Bronchus fibroblast of lung (primary cell): ENCODE results near the gene FUT6. TPM values are rescaled to one million over a fixed set of nuclear protein-coding genes. Genes with fewer than 3 reads are reported as not detected.

ENCODE experiments used
- total RNA-seq: library from RNA; depleted of rRNA; stranded (reverse); fragments of >200 nt; gene quantifications from 2 replicates; pipeline ENCODE4 v1.2.3, GENCODE V29; 2015

Gene FUT6
- total RNA-seq = not detected in 2 replicates

GRCh38 chr19:5839065-5840017 is at the start of gene FUT6:
TSS of gene FUT6 (minus strand) at chr19:5839702. CDS start at chr19:5832567, 7,135 bp downstream.

GRCh38 chr19:5851302-5851701 is 11.8 kb upstream of the FUT6 start, which contains the start of gene FUT3:
TSS of gene FUT3 (minus strand) at chr19:5851449.

GRCh38 chr19:5804516-5805461 is 34.7 kb downstream of the FUT6 start, which contains the start of gene NRTN:
TSS of gene NRTN (plus strand) at chr19:5805067. CDS start at chr19:5824166, 19,099 bp downstream.

GRCh38 chr19:5790559-5791520 is 48.7 kb downstream of the FUT6 start, which contains the start of gene DUS3L:
TSS of gene DUS3L (minus strand) at chr19:5791163. CDS start at chr19:5791141, 22 bp downstream.

GRCh38 chr19:5784581-5785147 is 54.8 kb downstream of the FUT6 start, which contains the start of gene PRR22:
TSS of gene PRR22 (minus strand) at chr19:5784746. CDS start at chr19:5784660, 86 bp downstream.

Other genes starting within 250 kb of the FUT6 start
- gene SAFB2, start 216.9 kb downstream of the FUT6 start, total RNA-seq = 9.2 and 11.9 TPM in 2 replicates
- 29.4 and 41.8 TPM in 2 replicates for gene SAFB, start 216.6 kb downstream of the FUT6 start, total RNA-seq
- 93.1 and 93.7 TPM in 2 replicates for gene MICOS13, start 159.2 kb downstream of the FUT6 start, total RNA-seq
- 12.4 and 13.1 TPM in 2 replicates for gene HSD11B1L, start 158.7 kb downstream of the FUT6 start, total RNA-seq
- 1,608 and 1,657 TPM in 2 replicates for gene RPL36, start 149.4 kb downstream of the FUT6 start, total RNA-seq
- 98.4 and 109 TPM in 2 replicates for gene LONP1, start 119.6 kb downstream of the FUT6 start, total RNA-seq
- not detected in 2 replicates for gene CATSPERD, start 119.1 kb downstream of the FUT6 start, total RNA-seq
- 0.59 TPM in 1 of 2 replicates, not detected in the other for gene PRR22, start 55.0 kb downstream of the FUT6 start, total RNA-seq
- gene DUS3L, start 48.5 kb downstream of the FUT6 start, total RNA-seq = 24.4 and 24.5 TPM in 2 replicates
- gene NRTN, start 34.6 kb downstream of the FUT6 start, total RNA-seq = 0.15 TPM in 1 of 2 replicates, not detected in the other
- under 0.01 TPM in 1 of 2 replicates, not detected in the other for gene FUT3, start 11.7 kb upstream of the FUT6 start, total RNA-seq
- gene FUT5, start 30.8 kb upstream of the FUT6 start, total RNA-seq = not detected in 2 replicates
- gene NDUFA11, start 64.1 kb upstream of the FUT6 start, total RNA-seq = 444 and 470 TPM in 2 replicates
- gene VMAC, start 65.2 kb upstream of the FUT6 start, total RNA-seq = 2.1 and 3.2 TPM in 2 replicates
- gene CAPS, start 74.6 kb upstream of the FUT6 start, total RNA-seq = 4.4 and 5.4 TPM in 2 replicates
- gene RANBP3, start 138.4 kb upstream of the FUT6 start, total RNA-seq = 51.1 and 59.8 TPM in 2 replicates